NCI-H1092 treated with DMSO at 0.1 percent for 48 hours (cell line): Measurements from ENCODE around the gene CHMP1B.

Experiments used
- DNase-seq: peaks from one replicate; lab custom pipeline; 2025; lab: John Stamatoyannopoulos, UW

The CHMP1B gene

GRCh38 chr18:11851146-11851805, at the start of gene CHMP1B:
Gene CHMP1B (plus strand): TSS chr18:11851413. CDS start chr18:11851512, 99 bp downstream.
- peak; percentile 83 for DNase-seq

- DNase-seq = no peak
These were observed 49.6 kb upstream of the CHMP1B start for GRCh38 chr18:11801573-11801972.

GRCh38 chr18:11802158-11802557, 49.1 kb upstream of the CHMP1B start:
- no peak for DNase-seq

- DNase-seq = no peak
These were observed 48.6 kb upstream of the CHMP1B start for GRCh38 chr18:11802586-11802985.

- no peak for DNase-seq
These were observed 44.0 kb upstream of the CHMP1B start for GRCh38 chr18:11807233-11807632.

- DNase-seq = no peak
These were observed 43.0 kb upstream of the CHMP1B start for GRCh38 chr18:11808001-11808855.

- no peak for DNase-seq
These were observed 41.3 kb upstream of the CHMP1B start for GRCh38 chr18:11809895-11810294.

GRCh38 chr18:11810379-11810778, 40.8 kb upstream of the CHMP1B start:
- no peak for DNase-seq

- no peak for DNase-seq
These were observed 40.2 kb upstream of the CHMP1B start for GRCh38 chr18:11811009-11811408.

- no peak for DNase-seq
These were observed 34.0 kb upstream of the CHMP1B start for GRCh38 chr18:11817229-11817628.

- DNase-seq = no peak
These were observed 32.6 kb upstream of the CHMP1B start for GRCh38 chr18:11818486-11819203.

GRCh38 chr18:11819938-11820337, 31.3 kb upstream of the CHMP1B start:
- no peak for DNase-seq

- no peak for DNase-seq
These were observed 30.5 kb upstream of the CHMP1B start for GRCh38 chr18:11820697-11821096.

- no peak for DNase-seq
These were observed 30.0 kb upstream of the CHMP1B start for GRCh38 chr18:11821208-11821607.

- DNase-seq = no peak
These were observed 29.5 kb upstream of the CHMP1B start for GRCh38 chr18:11821643-11822237.

GRCh38 chr18:11823545-11823944, 27.7 kb upstream of the CHMP1B start:
- no peak for DNase-seq

GRCh38 chr18:11826836-11827235, 24.4 kb upstream of the CHMP1B start:
- no peak for DNase-seq

GRCh38 chr18:11828786-11829432, 22.3 kb upstream of the CHMP1B start:
- DNase-seq = no peak

- no peak for DNase-seq
These were observed 20.6 kb upstream of the CHMP1B start for GRCh38 chr18:11830585-11830984.

- no peak for DNase-seq
These were observed 19.3 kb upstream of the CHMP1B start for GRCh38 chr18:11831921-11832320.

- no peak for DNase-seq
These were observed 16.4 kb upstream of the CHMP1B start for GRCh38 chr18:11834772-11835171.

- no peak for DNase-seq
These were observed 11.7 kb upstream of the CHMP1B start for GRCh38 chr18:11839556-11839955.
